HG02610 (cell line): Measurements from ENCODE around the gene C1QB.
"Not testable (repeated sequence)": the region's sequence is repeated elsewhere in the genome, so short reads cannot be mapped to it uniquely, and the experiment has no call there.

Experiments
- ATAC-seq: cut with Tn5 transposase; IDR thresholded peaks from one replicate; pipeline ENCODE4 v1.9.1; 2021; ENCODE audit warnings: mild to moderate bottlenecking, moderate library complexity; ENCODE audit not compliant: unreplicated experiment

The C1QB gene

DNA sequence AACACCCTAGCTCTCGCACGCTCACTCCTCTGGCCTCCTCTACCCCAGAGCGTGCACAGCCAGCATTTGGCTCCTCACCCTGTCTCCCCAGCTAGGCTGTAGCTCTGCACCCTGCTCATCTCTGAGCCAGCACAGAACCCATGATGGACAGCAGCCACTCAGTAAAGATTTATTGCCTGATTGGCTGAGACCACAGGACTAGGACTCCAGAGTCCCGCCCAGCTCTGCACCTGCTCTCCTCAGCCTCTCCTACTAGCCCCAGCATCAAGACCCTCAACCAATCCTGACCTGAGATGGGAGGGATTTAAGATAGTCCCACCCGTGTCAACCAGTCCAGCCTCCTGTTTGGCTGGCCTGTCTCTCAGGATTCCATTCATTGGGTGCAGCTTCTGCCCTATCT lies 9.3 kb downstream of the C1QB start:
- no peak for ATAC-seq

DNA sequence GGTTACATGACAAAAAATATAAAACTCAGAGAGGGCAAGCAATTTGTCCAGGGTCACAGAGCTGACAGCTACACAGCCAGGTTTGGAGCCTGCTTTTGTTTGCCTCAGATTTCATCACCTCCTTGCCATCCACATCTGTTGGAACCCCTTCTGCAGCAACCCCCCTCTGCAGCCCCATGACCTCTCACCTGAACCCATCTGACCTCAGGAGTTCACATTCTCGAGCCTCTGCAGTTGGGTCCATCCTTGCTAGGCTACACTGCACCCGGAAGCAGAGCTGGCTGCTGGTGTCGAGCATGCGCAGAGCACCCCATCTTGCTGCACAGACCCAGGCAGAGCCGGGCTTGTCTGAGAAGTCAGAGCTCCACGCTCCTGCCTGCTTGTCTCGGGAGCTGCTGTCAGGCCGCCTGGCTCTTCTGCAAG lies 10.0 kb downstream of the C1QB start:
- no peak for ATAC-seq

DNA sequence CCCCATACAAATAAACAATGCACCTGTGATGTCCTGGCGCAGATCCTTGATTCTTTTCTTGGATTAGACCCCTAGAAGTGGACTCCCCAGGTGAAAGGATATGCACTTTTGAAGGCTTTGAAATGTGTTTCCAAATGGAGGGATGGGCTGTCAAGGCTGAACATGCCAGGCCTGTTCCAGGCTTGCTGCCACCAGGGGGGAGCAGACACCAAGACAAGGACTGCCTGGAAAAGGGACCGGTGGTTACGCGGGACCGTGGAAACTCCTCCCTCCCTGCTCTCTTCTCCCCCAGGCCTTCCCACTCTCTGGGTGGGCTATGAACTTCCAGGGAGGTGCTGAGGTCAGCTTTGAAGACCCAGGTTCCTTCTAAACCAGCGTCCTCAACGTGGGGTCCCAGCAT lies 12.7 kb downstream of the C1QB start:
- no peak for ATAC-seq

DNA sequence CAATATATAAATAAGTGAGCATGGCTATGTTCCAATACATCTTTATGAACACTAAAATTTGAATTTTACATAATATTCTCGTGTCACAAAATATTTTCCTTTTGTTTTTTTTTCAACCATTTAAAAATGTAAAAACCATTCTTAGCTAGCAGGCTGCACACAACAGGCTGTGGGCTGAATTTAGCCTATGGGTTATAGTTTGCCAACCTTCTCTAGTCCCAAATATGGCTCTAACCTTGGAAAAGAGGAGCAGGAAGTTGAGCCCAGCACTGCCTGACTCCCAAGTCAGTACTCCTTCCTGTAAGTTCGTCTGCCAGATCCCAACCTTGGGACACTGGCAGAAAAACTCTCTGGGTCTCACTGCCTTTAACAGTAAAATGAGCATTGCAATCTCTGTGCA lies 13.4 kb downstream of the C1QB start:
- no peak for ATAC-seq

DNA sequence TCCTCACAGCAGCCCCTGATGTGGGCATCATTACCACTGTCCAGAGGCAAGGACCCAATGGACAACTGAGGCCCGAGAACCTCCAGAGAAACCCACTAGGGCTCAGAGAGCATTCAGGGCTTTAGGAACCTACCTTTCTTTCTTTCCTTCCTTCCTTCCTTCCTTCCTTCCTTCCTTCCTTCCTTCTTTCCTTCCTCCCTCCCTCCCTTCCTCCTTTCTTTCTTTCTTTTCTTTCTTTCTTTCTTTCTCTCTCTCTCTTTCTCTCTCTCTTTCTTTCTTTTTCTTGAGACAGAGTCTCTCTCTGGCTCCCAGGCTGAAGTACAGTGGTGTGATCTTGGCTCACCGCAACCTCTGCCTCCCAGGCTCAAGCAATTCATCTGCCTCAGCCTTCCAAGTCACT lies 15.8 kb downstream of the C1QB start:
- not testable (repeated sequence) for ATAC-seq

DNA sequence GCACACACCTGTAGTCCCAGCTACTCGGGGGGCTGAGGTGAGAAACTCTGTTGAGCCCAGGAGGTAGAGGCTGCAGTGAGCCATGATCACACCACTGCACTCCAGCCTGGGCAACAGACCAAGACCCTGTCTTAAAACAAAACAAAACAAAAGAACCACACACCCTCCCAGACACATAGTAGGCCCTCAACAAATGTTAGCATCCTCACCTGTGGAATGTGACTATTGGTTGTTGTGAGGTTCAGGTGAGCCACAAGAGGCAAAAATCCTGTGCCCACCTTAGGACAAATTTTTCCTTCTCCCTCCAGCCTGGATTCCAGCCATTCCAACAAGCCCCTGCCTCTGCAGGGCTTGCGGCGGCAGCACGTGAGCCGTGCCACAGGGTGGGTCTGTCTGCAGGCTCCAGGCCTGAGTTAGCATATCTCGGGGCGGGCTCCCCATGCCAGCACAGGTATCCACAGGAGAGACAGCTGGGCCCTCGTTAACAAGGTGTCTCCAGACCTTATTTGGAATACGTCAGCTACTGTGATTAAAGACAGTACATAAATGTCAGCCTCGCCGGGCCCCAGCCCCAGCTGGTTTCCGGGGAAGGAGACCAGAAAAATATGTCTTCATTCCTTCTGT lies 17.4 kb downstream of the C1QB start:
- ATAC-seq, result no peak

DNA sequence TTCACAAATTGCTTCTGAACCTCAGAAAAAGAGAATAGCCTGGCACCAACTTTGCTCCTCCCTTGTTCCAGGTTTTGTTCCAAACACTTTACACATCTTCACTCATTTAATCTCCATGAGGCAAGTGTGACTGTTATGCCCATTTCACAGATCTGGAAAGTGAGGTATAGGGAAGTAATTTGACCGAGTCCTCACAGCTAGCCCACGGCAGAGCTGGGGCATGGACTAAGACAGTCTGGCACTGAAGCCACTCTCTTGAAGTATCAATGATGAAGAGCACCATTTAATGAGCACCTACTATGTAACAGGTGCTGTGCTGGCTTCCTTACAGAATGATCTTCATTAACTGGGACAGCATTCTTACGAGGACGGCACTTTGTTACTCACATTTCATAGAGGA lies 19.0 kb downstream of the C1QB start:
- no peak for ATAC-seq

DNA sequence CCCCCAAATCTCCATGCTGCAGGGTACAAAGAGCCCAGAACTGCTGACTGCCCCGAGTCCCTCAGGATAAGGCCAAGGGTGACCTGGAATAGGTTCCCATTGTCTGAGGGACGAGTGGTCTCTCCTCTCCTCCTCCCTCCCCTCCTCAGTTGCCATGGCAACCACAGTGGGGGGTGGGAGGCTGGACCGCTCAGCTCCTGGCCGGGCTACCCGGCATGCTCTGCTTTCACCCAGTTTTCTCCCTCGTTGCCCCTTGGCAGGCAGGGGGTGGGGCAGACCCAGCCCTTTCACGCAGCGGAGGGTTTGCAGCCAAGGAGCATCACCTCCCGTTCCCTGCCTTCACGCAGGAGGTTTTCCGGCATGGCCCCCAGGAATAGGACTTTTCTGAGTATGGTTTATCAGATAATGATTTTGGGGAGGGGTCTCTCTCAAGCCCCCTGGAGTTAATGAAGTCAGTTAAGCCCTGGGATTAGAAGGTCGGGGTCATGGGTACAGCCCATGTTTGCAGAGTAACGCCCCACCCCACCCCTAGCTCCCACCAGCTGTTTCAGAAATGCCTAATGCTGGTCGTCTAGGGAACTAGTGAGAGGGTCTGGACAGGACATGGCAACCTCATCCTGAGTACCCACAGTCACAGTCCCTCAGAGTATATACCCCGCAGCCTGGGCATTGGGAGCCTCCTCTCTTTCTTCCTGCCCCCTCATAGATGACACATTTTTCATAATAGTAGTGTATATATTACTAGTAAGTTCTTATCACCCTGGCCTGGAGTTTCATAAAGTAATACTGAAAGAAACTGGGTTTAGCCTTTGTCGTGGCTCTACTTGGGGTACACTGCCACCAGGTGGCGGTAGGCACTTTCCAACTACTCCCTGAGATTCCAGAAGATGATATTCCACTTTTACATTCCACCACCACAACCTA lies 20.7 kb downstream of the C1QB start:
- ATAC-seq, result no peak

DNA sequence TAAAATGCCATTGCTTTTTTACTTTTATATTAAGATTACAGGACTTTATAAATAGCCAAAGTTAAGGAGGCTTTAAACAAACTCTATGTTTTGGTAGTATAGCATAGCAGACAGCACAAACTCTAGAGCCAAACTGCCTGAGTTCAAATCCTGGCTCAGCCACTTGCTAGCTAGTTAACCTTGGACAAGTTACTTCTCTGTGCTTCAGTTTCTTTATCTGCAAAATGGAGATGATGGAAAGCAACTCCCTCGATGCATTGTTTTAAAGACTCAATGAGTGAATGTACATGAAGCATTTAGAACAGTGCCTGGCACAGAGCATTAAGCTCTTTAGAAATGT lies 21.3 kb downstream of the C1QB start:
- no peak for ATAC-seq

DNA sequence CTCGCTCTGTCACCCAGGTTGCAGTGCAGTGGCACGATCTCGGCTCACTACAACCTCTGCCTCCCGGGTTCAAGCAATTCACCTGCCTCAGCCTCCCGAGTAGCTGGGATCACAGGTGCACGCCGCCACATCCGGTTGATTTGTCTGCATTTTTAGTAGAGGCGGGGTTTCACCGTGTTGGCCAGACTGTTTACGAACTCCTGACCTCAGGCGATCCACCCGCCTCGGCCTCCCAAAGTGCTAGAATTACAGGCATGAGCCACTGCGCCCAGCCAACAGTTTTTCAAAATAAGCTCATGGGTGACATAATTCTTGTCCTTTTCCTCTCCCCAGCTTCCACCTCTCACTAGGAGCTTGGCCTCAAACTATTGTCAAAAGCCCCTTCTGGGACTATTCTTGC lies 23.1 kb downstream of the C1QB start:
- not testable (repeated sequence) for ATAC-seq

DNA sequence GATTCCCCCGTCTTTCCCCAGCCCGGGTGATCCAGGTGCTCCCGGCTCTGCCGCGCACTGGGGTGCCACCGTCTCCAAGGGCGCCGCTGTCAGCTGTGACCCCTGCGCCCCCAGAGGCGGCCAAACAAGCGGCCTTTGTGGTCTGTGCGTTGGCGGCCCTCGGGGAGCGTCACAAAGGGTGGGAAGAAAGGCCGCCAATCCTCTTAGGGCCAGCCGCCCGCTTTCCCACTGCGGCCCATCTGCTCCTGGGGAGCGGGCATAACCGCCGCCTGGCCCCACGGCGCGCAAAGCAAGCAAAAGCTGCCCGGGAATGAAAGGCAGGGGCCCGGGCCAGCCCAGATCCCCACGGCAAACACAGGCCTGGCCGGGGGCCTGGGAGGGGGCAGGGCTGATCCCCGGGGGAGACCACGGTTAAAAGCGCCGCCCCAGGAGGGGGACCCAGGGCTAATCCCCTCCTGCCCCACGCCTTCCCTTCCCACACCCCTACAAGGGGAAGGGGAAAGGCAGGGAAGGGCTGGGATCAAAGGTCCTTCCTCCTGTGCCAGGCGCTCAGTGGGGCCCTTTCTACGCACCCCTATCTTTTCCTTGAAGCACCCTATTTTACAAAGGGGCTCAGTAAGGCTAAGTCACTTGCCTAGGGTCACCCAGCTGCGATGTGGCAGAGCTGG lies 24.0 kb downstream of the C1QB start:
- no peak for ATAC-seq

DNA sequence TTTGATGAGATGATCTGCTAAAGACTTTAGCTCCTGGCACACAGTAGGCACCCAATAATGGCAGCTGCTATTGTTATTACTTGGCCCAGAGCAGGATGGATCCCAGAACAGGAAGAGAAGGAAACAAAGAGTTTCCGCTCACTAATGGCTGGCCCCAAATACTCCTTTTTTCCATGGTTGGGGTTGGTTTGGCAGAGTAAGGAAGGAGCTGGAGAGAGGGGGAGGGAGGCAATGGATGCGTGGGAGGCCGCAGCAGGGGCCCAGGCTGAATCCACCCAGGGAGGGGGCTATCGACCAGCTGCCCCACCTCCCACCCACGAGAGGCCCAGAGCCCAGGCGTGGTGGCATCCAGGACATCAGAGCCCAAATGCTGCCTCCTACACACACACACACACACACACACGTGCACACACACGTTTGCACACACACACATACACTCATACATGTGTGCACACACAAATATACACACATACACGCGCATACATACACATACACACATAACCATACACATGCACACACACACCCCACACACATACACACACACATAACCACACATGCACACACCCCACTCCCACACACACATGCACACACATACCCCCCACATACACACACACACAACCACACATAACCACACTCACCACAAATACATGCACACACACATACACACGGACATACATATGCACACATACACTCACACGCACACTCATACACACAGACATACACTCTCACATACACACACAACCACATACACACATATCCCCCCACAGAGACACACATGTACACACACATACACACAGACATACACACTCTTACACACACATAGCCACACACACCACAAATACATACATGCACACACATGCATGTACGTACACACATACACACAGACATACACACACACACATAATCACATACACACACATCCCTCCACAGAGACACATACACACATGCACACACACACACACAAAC lies 25.2 kb downstream of the C1QB start:
- ATAC-seq, result no peak

DNA sequence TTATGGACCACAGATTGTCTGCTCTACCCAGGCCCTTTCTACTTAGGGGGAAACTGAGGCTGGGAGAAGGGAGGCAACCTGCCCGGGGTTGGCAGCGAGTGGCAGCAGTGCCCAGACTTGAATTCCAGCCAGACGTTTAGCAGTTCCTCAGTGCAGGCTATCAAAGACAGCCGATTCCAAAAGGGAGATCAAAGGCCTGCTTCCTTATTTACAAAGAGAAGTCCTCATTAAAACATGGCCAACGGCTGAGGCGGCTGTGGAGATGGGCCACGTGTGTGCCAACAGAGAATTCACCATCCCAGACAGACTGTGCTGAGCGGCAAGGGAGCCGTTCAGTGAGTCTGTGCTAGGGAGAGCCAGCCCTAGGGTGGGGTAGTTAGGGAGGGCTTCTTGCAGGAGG lies 27.7 kb downstream of the C1QB start:
- no peak for ATAC-seq

DNA sequence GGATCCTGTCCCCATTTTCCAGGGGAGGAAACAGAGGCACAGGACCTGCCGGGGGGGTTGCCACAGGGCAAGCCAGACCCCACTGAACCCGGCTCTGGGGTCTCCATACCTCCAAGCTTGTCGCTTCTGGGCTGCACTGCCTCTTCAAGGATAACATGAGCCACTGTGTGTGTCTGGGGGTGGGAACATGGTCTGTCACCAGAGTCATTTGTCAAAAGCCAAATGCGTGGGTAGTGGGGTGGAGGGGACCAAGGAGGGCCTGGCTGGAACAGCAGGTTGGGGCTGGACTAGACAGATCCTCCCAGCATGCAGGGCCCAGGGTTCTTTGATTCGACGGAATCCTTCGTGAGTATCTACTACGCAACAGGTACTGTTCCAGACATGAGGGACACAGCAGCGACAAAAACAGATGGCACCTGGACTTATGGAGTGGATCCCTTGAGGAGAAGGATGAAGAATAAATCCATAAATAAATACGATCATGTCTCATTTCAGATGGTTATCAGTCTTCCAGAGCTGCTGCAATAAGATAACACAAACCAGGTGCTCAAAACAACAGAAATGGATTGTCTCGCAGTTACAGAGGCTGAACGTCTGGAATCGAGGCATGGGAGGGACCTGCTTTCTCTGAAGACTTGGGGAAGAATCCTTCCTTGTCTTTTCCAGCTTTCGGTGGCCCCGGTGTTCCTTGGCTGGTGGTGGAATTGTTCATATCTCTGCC lies 28.7 kb downstream of the C1QB start:
- ATAC-seq, result no peak

DNA sequence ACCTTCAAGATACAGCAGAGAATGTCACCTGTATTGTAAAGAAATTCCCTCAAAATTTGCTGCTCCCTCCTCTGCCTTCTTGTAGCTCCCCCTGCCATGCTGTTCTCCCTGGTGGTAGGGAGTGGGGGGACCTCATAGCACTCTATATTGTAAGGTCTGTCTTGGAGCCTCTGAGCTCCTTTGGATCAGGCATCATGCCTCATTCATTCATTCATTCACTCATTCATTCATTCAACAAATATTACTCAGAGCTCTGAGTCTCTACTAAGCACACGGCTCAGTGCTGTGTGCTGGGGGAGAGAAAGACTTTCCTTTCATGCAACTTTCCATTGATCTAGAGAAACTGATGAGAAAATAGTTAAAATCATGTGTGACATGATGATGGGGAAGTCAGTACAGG lies 30.5 kb downstream of the C1QB start:
- no peak for ATAC-seq

DNA sequence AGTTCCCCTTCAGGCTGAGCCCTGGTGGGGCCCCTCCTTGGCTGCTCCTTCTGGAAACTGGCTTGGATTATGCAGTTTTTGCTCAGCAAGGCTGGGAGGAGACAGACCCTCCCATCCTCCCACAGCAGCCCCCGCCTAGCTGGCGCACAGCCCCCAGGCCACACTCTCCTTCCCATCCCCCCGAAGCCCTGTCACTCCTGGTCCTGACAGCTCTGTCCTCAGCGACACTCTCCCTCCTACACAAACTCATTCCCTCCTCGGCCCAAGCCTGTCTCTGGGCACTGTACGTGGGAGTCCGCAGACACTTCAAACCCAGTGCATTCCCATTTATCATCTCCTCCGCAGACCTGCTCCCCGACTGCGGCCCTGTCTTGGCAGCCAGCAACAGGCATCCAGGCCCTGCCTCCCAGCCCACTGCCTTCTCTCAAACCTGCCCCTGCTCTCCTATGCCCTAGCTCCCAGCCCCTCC lies 32.6 kb downstream of the C1QB start:
- no peak for ATAC-seq

DNA sequence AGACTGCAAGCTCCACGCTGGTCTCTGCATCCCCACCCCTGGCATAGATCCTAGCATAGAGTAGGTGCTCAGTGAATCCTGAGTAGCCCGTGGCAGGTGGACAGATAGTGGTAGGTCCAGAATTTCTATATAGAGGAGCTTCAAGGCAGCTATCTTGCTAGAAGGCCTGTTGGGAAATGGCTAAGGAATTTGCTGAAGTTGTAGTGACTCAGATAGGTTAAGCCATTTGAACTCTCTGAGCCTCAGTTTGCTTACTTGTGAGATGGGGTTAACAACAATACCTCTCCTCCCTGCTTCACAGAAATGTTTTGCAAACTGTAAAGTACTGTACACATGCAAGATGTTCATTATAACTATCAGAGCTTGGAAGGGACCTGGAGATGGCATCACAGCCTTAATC lies 34.2 kb downstream of the C1QB start:
- ATAC-seq, result no peak

DNA sequence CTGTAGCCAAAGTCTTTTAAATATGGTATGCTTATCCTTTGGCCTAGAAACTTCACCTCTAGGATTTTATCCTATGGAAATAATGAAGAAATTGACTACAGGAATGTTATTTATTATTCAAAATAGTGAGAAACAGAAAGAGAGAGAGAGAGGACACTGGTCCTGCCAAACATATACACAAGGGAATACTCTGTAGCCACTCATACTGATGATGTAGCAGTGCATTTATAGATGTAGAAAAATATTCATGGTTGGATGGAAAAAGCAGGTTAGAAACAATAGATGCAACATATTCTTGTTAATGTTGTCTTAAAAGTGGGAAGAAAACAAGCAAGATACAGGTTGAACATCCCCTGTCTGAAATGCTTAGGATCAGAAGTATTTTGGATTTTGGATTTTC lies 35.4 kb downstream of the C1QB start:
- no peak for ATAC-seq

DNA sequence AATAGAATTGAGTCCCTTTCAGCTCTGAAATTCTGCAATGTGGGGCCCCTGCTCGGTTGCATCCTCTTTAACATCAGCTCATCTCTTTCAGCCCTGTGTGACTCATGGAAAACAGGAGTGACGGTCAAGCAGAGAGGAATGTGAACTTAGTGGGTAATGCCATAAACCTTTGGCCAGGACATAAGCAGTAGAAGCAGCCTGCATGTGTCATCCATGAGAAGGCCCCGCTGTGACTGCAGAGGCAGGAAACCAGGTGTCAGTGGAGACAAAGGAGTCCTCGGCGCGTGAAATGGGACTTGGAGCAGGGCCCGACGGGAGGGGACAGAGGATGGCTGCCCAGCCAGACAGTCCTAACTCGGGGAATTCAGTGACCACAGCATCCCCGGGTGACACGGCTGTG lies 36.5 kb downstream of the C1QB start:
- no peak for ATAC-seq
